Right lobe of liver (tissue), 6 donors: ENCODE data around the gene APBA2. TPM values are rescaled to one million over a fixed set of nuclear protein-coding genes. Genes with fewer than 3 reads are reported as not detected.
A peak's percentile ranks its signal among the peaks of the same experiment; 100 is the strongest.

Experiments
- ATAC-seq, 4 donors: fragments of 200-7000 bp; cut with Tn5 transposase; one replicate each; pipeline ENCODE4 v1.9.1; 2020; ENCODE audit warnings: mild to moderate bottlenecking in 4 of 4, moderate library complexity in 4 of 4
- DNase-seq, 3 donors: peaks; one replicate each; pipeline ENCODE4 v3.0.0-alpha.2; 2020
- H3K27ac ChIP-seq, 3 donors: fragments of 200-600 bp; one replicate each; pipeline ENCODE4 v1.8.0; 2022
- H3K27me3 ChIP-seq, 2 donors: fragments of 200-600 bp; one replicate each; pipeline ENCODE4 v1.8.0; 2022
- H3K36me3 ChIP-seq, 4 donors: fragments of 200-600 bp; sonication (generic) in 1 of 4; one replicate each; pipeline versions ENCODE4 v1.5.1 to v1.8.0; 2017 to 2022; ENCODE audit warnings: control low read depth in 1 of 4
- H3K4me1 ChIP-seq, 4 donors: fragments of 200-600 bp; sonication (generic) in 1 of 4; one replicate each; pipeline versions ENCODE4 v1.5.1 to v1.8.0; 2017 to 2022; ENCODE audit warnings: control low read depth in 1 of 4
- H3K4me3 ChIP-seq, 3 donors: fragments of 200-600 bp; one replicate each; pipeline ENCODE4 v1.8.0; 2022
- H3K9me3 ChIP-seq, 4 donors: fragments of 200-600 bp; sonication (generic) in 1 of 4; one replicate each; pipeline versions ENCODE4 v1.5.1 to v1.8.0; 2017 to 2022; ENCODE audit warnings: control low read depth in 1 of 4
- CTCF ChIP-seq, 4 donors: fragments of 200-600 bp in 3 of 4; fragments of 450-650 bp in 1 of 4; IDR thresholded peaks; one replicate each; pipeline versions ENCODE4 v1.5.1 to v1.8.0; 2016 to 2022; ENCODE audit warnings: antibody characterized with exemption in 4 of 4, mild to moderate bottlenecking in 2 of 4
- POLR2A ChIP-seq: fragments of 450-650 bp; IDR thresholded peaks from one replicate; pipeline ENCODE4 v1.6.1; 2017; ENCODE audit warnings: antibody characterized with exemption, mild to moderate bottlenecking
- WGBS: methylation state at CpG from one replicate; pipeline ENCODE4 v1.1.6; 2018; ENCODE audit warnings: low coverage, low lambda C conversion rate; ENCODE audit not compliant: insufficient coverage; ENCODE audit errors: missing lambda C conversion rate; 5-methylcytosine and 5-hydroxymethylcytosine counted together
- intact Hi-C, 2 donors: fragments of 100-400 bp; cut with DNase I; formaldehyde crosslinking; loops; one replicate each; pipeline versions ENCODE4 v1.11.2 to v1.14.1; 2022
- total RNA-seq, 6 experiments: library from RNA; depleted of rRNA in 2 of 6; stranded (reverse); fragments of >200 nt in 2 of 6; fragmentation: NEBNext Ultra II Directional in 3 of 6; extraction: Animal tissue kit (Norgen Biotek cat#: 25700) in 3 of 6; gene quantifications; one replicate each; pipeline versions ENCODE4 v1.1.0 to v1.2.4, GENCODE V29; 2016 to 2023
- donor health status: DM: no; HTN: yes; CAD: no.
- donor health status: DM: no; HTN: no; CAD: no.
- donor health status: DM: no; HTN: no; CAD: no.
- donor health status: DM: no; HTN: yes; CAD: no.
- donor health status: DM: no; HTN: yes; CAD: no.

The APBA2 gene
- total RNA-seq, 6 experiments from 2014 or later, result 0.51 to 0.75 (median 0.69) TPM

- DNase-seq (no peak), ATAC-seq (no peak)
- Histone ChIP-seq H3K4me1 (no peaks in the 10 kb centered on the region), H3K27ac (no peak overlapping the region), H3K9me3 (no peaks in the 10 kb centered on the region), H3K36me3 (no peaks in the 10 kb centered on the region), H3K4me3 (no peak overlapping the region), H3K27me3 (no peaks in the 10 kb centered on the region)
- intact Hi-C loops, result no loop called here
- WGBS, result 72% methylated on average over 10 of the region's 37 CpGs
- TF ChIP-seq CTCF (IDR thresholded peaks at IDR 0.05) (no peak), POLR2A (no peak)
Measured at GRCh38 chr15:29113336-29114220, 227.8 kb downstream of the APBA2 start.

- TF ChIP-seq CTCF (IDR thresholded peaks at IDR 0.05) (no peak), POLR2A (no peak)
- intact Hi-C loops, result no loop called here
- Histone ChIP-seq H3K4me3 (no peak overlapping the region), H3K9me3 (no peaks in the 10 kb centered on the region), H3K27ac (no peak overlapping the region), H3K4me1 (no peaks in the 10 kb centered on the region), H3K36me3 (no peaks in the 10 kb centered on the region), H3K27me3 (no peaks in the 10 kb centered on the region)
- ATAC-seq (no peak), DNase-seq (no peak)
- WGBS, result 52% methylated on average over 14 of the region's 18 CpGs
Measured at GRCh38 chr15:29114221-29115092, 228.7 kb downstream of the APBA2 start.

GRCh38 chr15:29115093-29115991 is 229.6 kb downstream of the APBA2 start:
- DNase-seq (no peak), ATAC-seq (peak in 1 of 4 donors; percentile 20)
- no peak overlapping the region for H3K27ac ChIP-seq
- no peaks in the 10 kb centered on the region for H3K27me3 ChIP-seq
- H3K9me3 ChIP-seq, result no peaks in the 10 kb centered on the region
- no peak overlapping the region for H3K4me3 ChIP-seq
- WGBS, result 5% methylated on average over 14 of the region's 46 CpGs
- intact Hi-C loops, result no loop called here
- H3K36me3 ChIP-seq, result no peaks in the 10 kb centered on the region
- H3K4me1 ChIP-seq, result no peaks in the 10 kb centered on the region
- TF ChIP-seq CTCF (IDR thresholded peaks at IDR 0.05) (peak in 2 of 4 donors; percentile 13 to 19), POLR2A (no peak)
